OCI-LY1 (cell line): ENCODE measurements around the gene RBM47.

ENCODE experiments used
- CTCF ChIP-seq: fragments of 200-600 bp; sonication (generic), shearing (Covaris generic); IDR thresholded peaks from 2 replicates; pipeline ENCODE4 v1.5.1; 2017; ENCODE audit warnings: mild to moderate bottlenecking, antibody characterized with exemption, low read length, moderate library complexity, mixed read lengths
- EZH2 ChIP-seq: fragments of 200-600 bp; sonication (generic), shearing (Covaris generic); IDR thresholded peaks from 2 replicates; pipeline ENCODE4 v1.8.0; 2017; ENCODE audit warnings: borderline replicate concordance, mixed run types, mild to moderate bottlenecking, antibody characterized with exemption, low read length, moderate library complexity, mixed read lengths

GRCh38 chr4:40669504-40669903, 39.8 kb upstream of the RBM47 start:
- TF ChIP-seq EZH2 (no peak), CTCF (no peak)
